ENCODE measurements around the gene CD164.
A peak's percentile ranks its signal among the peaks of the same experiment; 100 is the strongest.

The CD164 gene

GRCh38 chr6:109381747-109382575 lies at the start of gene CD164:
CD164 (minus strand) TSS chr6:109382467; CDS start chr6:109382378, 89 bp downstream.
- peak; percentile 97 to 98 (median 98) for DNase-seq

GRCh38 chr6:109429496-109429895 lies 47.2 kb upstream of the CD164 start:
- no peak for DNase-seq

GRCh38 chr6:109428889-109429477 lies 46.7 kb upstream of the CD164 start:
- DNase-seq = no peak

- DNase-seq = no peak
These were observed 42.7 kb upstream of the CD164 start for GRCh38 chr6:109424946-109425345.

- DNase-seq = no peak
These were observed 38.9 kb upstream of the CD164 start for GRCh38 chr6:109421184-109421583.

- no peak for DNase-seq
These were observed 38.5 kb upstream of the CD164 start for GRCh38 chr6:109420751-109421150.

- no peak for DNase-seq
These were observed 35.4 kb upstream of the CD164 start for GRCh38 chr6:109417646-109418045.

- DNase-seq = no peak
These were observed 28.8 kb upstream of the CD164 start for GRCh38 chr6:109411034-109411433.

- DNase-seq = no peak
These were observed 23.9 kb upstream of the CD164 start for GRCh38 chr6:109406196-109406595.

GRCh38 chr6:109397020-109397419 lies 14.8 kb upstream of the CD164 start:
- DNase-seq = peak in 1 of 3 experiments; percentile 23

- no peak for DNase-seq
These were observed 13.9 kb upstream of the CD164 start for GRCh38 chr6:109396046-109396718.

GRCh38 chr6:109393886-109394281 lies 11.6 kb upstream of the CD164 start:
- DNase-seq = no peak

- DNase-seq = no peak
These were observed 11.1 kb upstream of the CD164 start for GRCh38 chr6:109393157-109393885.

- no peak for DNase-seq
These were observed 7.5 kb upstream of the CD164 start for GRCh38 chr6:109389650-109390274.

- no peak for DNase-seq
These were observed 6.0 kb upstream of the CD164 start for GRCh38 chr6:109388265-109388664.

GRCh38 chr6:109383438-109383940 lies 1.2 kb upstream of the CD164 start:
- no peak for DNase-seq

GRCh38 chr6:109382576-109383437 lies 540 bp upstream of the CD164 start:
- DNase-seq = peak; percentile 94 to 98 (median 98)

- peak in 2 of 3 experiments; percentile 27 to 81 for DNase-seq
These were observed 1.1 kb downstream of the CD164 start for GRCh38 chr6:109381061-109381746.

GRCh38 chr6:109379711-109380110 lies 2.6 kb downstream of the CD164 start:
- no peak for DNase-seq

- DNase-seq = no peak
These were observed 4.5 kb downstream of the CD164 start for GRCh38 chr6:109377717-109378116.

Data from NCI-H1417 (cell line).